IMR-90 (cell line): ENCODE results near the gene TNPO1. TPM values are rescaled to one million over a fixed set of nuclear protein-coding genes. Genes with fewer than 3 reads are reported as not detected.

Source experiments
- ATAC-seq: fragments of 200-7000 bp; cut with Tn5 transposase; 2 replicates; pipeline ENCODE4 v1.9.1; 2020; ENCODE audit warnings: low read depth, mild to moderate bottlenecking, moderate library complexity
- BruUV-seq: library from RNA; stranded (reverse); fragments of 400-500 nt; replicated peaks from 2 replicates; lab custom pipeline; 2021; lab: Mats Ljungman, UMichigan
- CTCF ChIA-PET: fragments of 300-600 bp; formaldehyde crosslinking; extraction: SDS; loops from one replicate; lab custom pipeline; 2021; ENCODE audit warnings: antibody characterized with exemption; lab: Yijun Ruan, JAX
- POLR2A ChIA-PET: fragments of 300-600 bp; sonication (Branson Sonifier 250); formaldehyde crosslinking; loops from one replicate; lab custom pipeline; 2022; ENCODE audit warnings: antibody characterized with exemption; ENCODE audit not compliant: unreplicated experiment; lab: Charles Lee
- DNase-seq: peaks from one replicate; pipeline ENCODE4 v3.0.0; 2013
- H2AFZ ChIP-seq: replicated peaks from 2 replicates; pipeline ENCODE3; 2013; ENCODE audit warnings: low read length, mild to moderate bottlenecking; ENCODE audit not compliant: poor library complexity
- H2AK5ac ChIP-seq: 2 replicates; pipeline ENCODE4 v1.6.1; 2013; ENCODE audit warnings: low read depth, low read length, inconsistent platforms
- H2AK9ac ChIP-seq: replicated peaks from 2 replicates; pipeline ENCODE3; 2013; ENCODE audit warnings: mild to moderate bottlenecking, low read depth, low read length, moderate library complexity; ENCODE audit not compliant: poor library complexity
- H2BK120ac ChIP-seq: 2 replicates; pipeline ENCODE4 v1.6.1; 2013; ENCODE audit warnings: low read depth, low read length, inconsistent platforms
- H2BK15ac ChIP-seq: 3 replicates; pipeline ENCODE4 v1.6.1; 2013; ENCODE audit warnings: low read depth, low read length, inconsistent platforms
- H2BK20ac ChIP-seq: 2 replicates; pipeline ENCODE4 v1.6.1; 2013; ENCODE audit warnings: low read depth, mild to moderate bottlenecking, inconsistent platforms, low read length, moderate library complexity
- H2BK5ac ChIP-seq: 2 replicates; pipeline ENCODE4 v1.6.1; 2013; ENCODE audit warnings: mild to moderate bottlenecking, low read depth, low read length, inconsistent platforms; ENCODE audit not compliant: poor library complexity, severe bottlenecking
- H3K14ac ChIP-seq: replicated peaks from 2 replicates; pipeline ENCODE4 v1.6.1; 2013; ENCODE audit warnings: low read depth, low read length, inconsistent platforms
- H3K18ac ChIP-seq: 2 replicates; pipeline ENCODE4 v1.6.1; 2013; ENCODE audit warnings: low read depth, low read length, control low read depth
- H3K23ac ChIP-seq: 2 replicates; pipeline ENCODE4 v1.6.1; 2013; ENCODE audit warnings: low read depth, low read length, inconsistent platforms
- H3K27ac ChIP-seq: 2 replicates; pipeline ENCODE4 v1.5.1; 2013; ENCODE audit warnings: mild to moderate bottlenecking, control low read depth, low read length; ENCODE audit not compliant: insufficient read depth
- H3K27me3 ChIP-seq: 2 replicates; pipeline ENCODE4 v1.6.1; 2013; ENCODE audit warnings: low read length; ENCODE audit not compliant: control insufficient read depth, insufficient read depth
- H3K36me3 ChIP-seq: 2 replicates; pipeline ENCODE4 v1.6.1; 2013; ENCODE audit warnings: low read length, mixed read lengths; ENCODE audit not compliant: control insufficient read depth, insufficient read depth
- H3K4ac ChIP-seq: 2 replicates; pipeline ENCODE4 v1.6.1; 2013; ENCODE audit warnings: low read depth, low read length, inconsistent platforms
- H3K4me1 ChIP-seq: 2 replicates; pipeline ENCODE4 v1.6.1; 2013; ENCODE audit warnings: low read length, mixed read lengths; ENCODE audit not compliant: control insufficient read depth, insufficient read depth
- H3K4me2 ChIP-seq: 2 replicates; pipeline ENCODE4 v1.6.1; 2013; ENCODE audit warnings: low read depth, mild to moderate bottlenecking, control low read depth, low read length, moderate library complexity
- H3K4me3 ChIP-seq: 2 replicates; pipeline ENCODE4 v1.5.1; 2013; ENCODE audit warnings: low read depth, mild to moderate bottlenecking, control low read depth, low read length, moderate library complexity; ENCODE audit not compliant: insufficient read depth
- H3K56ac ChIP-seq: 2 replicates; pipeline ENCODE4 v1.6.1; 2013; ENCODE audit warnings: low read length, inconsistent platforms; ENCODE audit not compliant: insufficient read depth; ENCODE audit errors: extremely low read depth
- H3K79me1 ChIP-seq, 2 experiments: 2 replicates each; pipeline ENCODE4 v1.6.1; 2013; ENCODE audit warnings: low read length in 2 of 2, inconsistent platforms in 1 of 2, low read depth in 1 of 2
- H3K9ac ChIP-seq: 2 replicates; pipeline ENCODE4 v1.6.1; 2013; ENCODE audit warnings: low read depth, low read length, control low read depth
- H3K9me1 ChIP-seq: 2 replicates; pipeline ENCODE4 v1.6.1; 2013; ENCODE audit warnings: low read length, inconsistent platforms; ENCODE audit not compliant: insufficient read depth
- H3K9me3 ChIP-seq: 2 replicates; pipeline ENCODE4 v1.6.1; 2013; ENCODE audit warnings: low read length; ENCODE audit not compliant: control insufficient read depth, insufficient read depth
- H4K20me1 ChIP-seq: 2 replicates; pipeline ENCODE4 v1.6.1; 2013; ENCODE audit warnings: low read length, inconsistent platforms; ENCODE audit not compliant: insufficient read depth
- H4K5ac ChIP-seq: 2 replicates; pipeline ENCODE4 v1.6.1; 2013; ENCODE audit warnings: mild to moderate bottlenecking, low read depth, low read length, control low read depth
- H4K8ac ChIP-seq, 2 experiments: 2 replicates each; pipeline ENCODE4 v1.6.1; 2013; ENCODE audit warnings: low read depth in 2 of 2, low read length in 2 of 2, control low read depth in 1 of 2, inconsistent platforms in 1 of 2
- H4K91ac ChIP-seq: 2 replicates; pipeline ENCODE4 v1.6.1; 2013; ENCODE audit warnings: low read depth, low read length, inconsistent platforms; ENCODE audit not compliant: insufficient read depth
- BHLHE40 ChIP-seq: fragments of 150-350 bp; IDR thresholded peaks from 2 replicates; pipeline ENCODE4 v1.6.1; 2016; ENCODE audit warnings: mild to moderate bottlenecking, low read depth, low read length
- CEBPB ChIP-seq: IDR thresholded peaks from 2 replicates; pipeline ENCODE4 v1.6.1; 2012; ENCODE audit warnings: low read depth, low read length, improper control_type of control experiment
- CHD1 ChIP-seq: IDR thresholded peaks from 2 replicates; pipeline ENCODE4 v1.6.1; 2012; ENCODE audit warnings: low read depth, low read length, improper control_type of control experiment
- CTCF ChIP-seq: conservative IDR thresholded peaks from 2 replicates; pipeline ENCODE4 v1.5.1; 2012; ENCODE audit warnings: mild to moderate bottlenecking, low read depth, low read length, improper control_type of control experiment
- ELK1 ChIP-seq: fragments of 150-350 bp; IDR thresholded peaks from 2 replicates; pipeline ENCODE4 v1.6.1; 2016; ENCODE audit warnings: low read depth, mild to moderate bottlenecking, low read length, moderate library complexity, borderline replicate concordance
- FOS ChIP-seq: fragments of 150-350 bp; IDR thresholded peaks from 2 replicates; pipeline ENCODE4 v1.6.1; 2016; ENCODE audit warnings: low read depth, low read length
- MAFK ChIP-seq: IDR thresholded peaks from 2 replicates; pipeline ENCODE4 v1.6.1; 2012; ENCODE audit warnings: low read depth, low read length, improper control_type of control experiment
- MAZ ChIP-seq: IDR thresholded peaks from 2 replicates; pipeline ENCODE4 v1.6.1; 2012; ENCODE audit warnings: low read depth, mild to moderate bottlenecking, low read length, improper control_type of control experiment, moderate library complexity, borderline replicate concordance
- MXI1 ChIP-seq: IDR thresholded peaks from 2 replicates; pipeline ENCODE4 v1.6.1; 2012; ENCODE audit warnings: low read depth, mild to moderate bottlenecking, low read length, moderate library complexity, borderline replicate concordance
- NFE2L2 ChIP-seq: fragments of 150-350 bp; IDR thresholded peaks from 2 replicates; pipeline ENCODE4 v1.6.1; 2016; ENCODE audit warnings: low read depth, mild to moderate bottlenecking, low read length
- POLR2A ChIP-seq: IDR thresholded peaks from 2 replicates; pipeline ENCODE4 v1.6.1; 2012; ENCODE audit warnings: mild to moderate bottlenecking, low read depth, low read length
- RAD21 ChIP-seq: IDR thresholded peaks from 2 replicates; pipeline ENCODE4 v1.6.1; 2012; ENCODE audit warnings: low read length, improper control_type of control experiment
- RCOR1 ChIP-seq: IDR thresholded peaks from 2 replicates; pipeline ENCODE4 v1.6.1; 2012; ENCODE audit warnings: mild to moderate bottlenecking, low read length, improper control_type of control experiment; ENCODE audit not compliant: insufficient replicate concordance
- RFX5 ChIP-seq: IDR thresholded peaks from 2 replicates; pipeline ENCODE4 v1.8.0; 2012; ENCODE audit warnings: low read depth, mild to moderate bottlenecking, low read length, moderate library complexity
- SMC3 ChIP-seq: fragments of 150-350 bp; IDR thresholded peaks from 2 replicates; pipeline ENCODE4 v1.6.1; 2016; ENCODE audit warnings: low read depth, mild to moderate bottlenecking, antibody characterized with exemption, low read length, moderate library complexity
- USF2 ChIP-seq: fragments of 150-350 bp; IDR thresholded peaks from 2 replicates; pipeline ENCODE4 v1.6.1; 2017; ENCODE audit warnings: mild to moderate bottlenecking, antibody characterized with exemption, low read length, low read depth
- WGBS, 2 experiments: methylation state at CpG; one replicate each; pipeline versions ENCODE4 v1.1.5 to v1.1.7; 2013; ENCODE audit warnings: missing lambda C conversion rate in 2 of 2; ENCODE audit not compliant: insufficient read length in 1 of 2; ENCODE audit errors: extremely low coverage in 2 of 2; 5-methylcytosine and 5-hydroxymethylcytosine counted together
- dilution Hi-C: fragments of 300-500 bp; cut with HindIII; formaldehyde crosslinking; loops from one replicate; pipeline ENCODE4 v1.14.3; 2018; ENCODE audit warnings: low sequenced_read_pairs; ENCODE audit not compliant: unreplicated experiment
- in situ Hi-C: fragments of 300-500 bp; cut with MboI; formaldehyde crosslinking; loops from 3 replicates; pipeline ENCODE4 v1.14.3; 2019; ENCODE audit warnings: low sequenced_read_pairs, inconsistent platforms, mixed read lengths
- intact Hi-C: fragments of 100-400 bp; cut with micrococcal nuclease; formaldehyde crosslinking; loops from 2 replicates; pipeline ENCODE4 v1.10.0; 2022
- polyA plus RNA-seq, 3 experiments: library from polyadenylated mRNA; depleted of rRNA; stranded (reverse); fragments of >200 nt; gene quantifications; 2 replicates each; pipeline ENCODE4 v1.2.3, GENCODE V29; 2012; ENCODE audit warnings: low replicate concordance in 1 of 3
- total RNA-seq: library from RNA; depleted of rRNA; stranded (reverse); fragments of >200 nt; gene quantifications from 2 replicates; pipeline ENCODE4 v1.2.3, GENCODE V29; 2012

Gene TNPO1
- total and polyA plus RNA-seq, 2 of the 4 experiments (the other 2 are of a cell fraction), result 45.5 to 400 TPM

- H3K36me3 ChIP-seq, result peaks cover 3% of the 10 kb centered on the region
- no peak overlapping the region for H3K9ac ChIP-seq
- POLR2A ChIA-PET, result no interaction called here
- H3K14ac ChIP-seq, result no peak overlapping the region
- no peak for DNase-seq
- in situ Hi-C loops (no loop called here), intact Hi-C loops (loop anchor here (5.0 kb wide), 2 partner anchors 353 to 493 kb away; no protein-coding TSS in a partner anchor), dilution Hi-C loops (no loop called here)
- H3K9me3 ChIP-seq, result no peaks in the 10 kb centered on the region
- no peak overlapping the region for H2AK9ac ChIP-seq
- no peak overlapping the region for H3K27ac ChIP-seq
- no peaks in the 10 kb centered on the region for H3K9me1 ChIP-seq
- no peak for TF ChIP-seq CEBPB
- no peak for TF ChIP-seq BHLHE40
- no peak for TF ChIP-seq POLR2A
- TF ChIP-seq RCOR1, result no peak
- no peak for TF ChIP-seq RAD21
- no peak for TF ChIP-seq FOS
- TF ChIP-seq SMC3, result no peak
- TF ChIP-seq MAFK, result no peak
- TF ChIP-seq CTCF, result no peak
- TF ChIP-seq USF2, result no peak
- no peak for TF ChIP-seq MAZ
- TF ChIP-seq MXI1, result no peak
- TF ChIP-seq CHD1, result no peak
- TF ChIP-seq RFX5, result no peak
- TF ChIP-seq ELK1, result no peak
- no peak for TF ChIP-seq NFE2L2
- H2BK15ac ChIP-seq, result no peak overlapping the region
- H4K91ac ChIP-seq, result no peak overlapping the region
- no peak overlapping the region for H3K4me3 ChIP-seq
- WGBS, 2 experiments, result no CpG with 5 or more reads among the region's 1 CpG
- H2BK20ac ChIP-seq, result no peak overlapping the region
- BruUV-seq, result no TSS peak
- H2BK120ac ChIP-seq, result no peak overlapping the region
- peaks cover 5% of the 10 kb centered on the region; the same call in 1 of the 2 replicates for H4K20me1 ChIP-seq
- no peak overlapping the region for H3K23ac ChIP-seq
- H3K4me1 ChIP-seq, result peaks cover 3% of the 10 kb centered on the region; the same call in 1 of the 2 replicates
- no peak overlapping the region for H3K4me2 ChIP-seq
- CTCF ChIA-PET, result no interaction called here
- H3K79me1 ChIP-seq, result peaks cover 0 to 35% of the 10 kb centered on the region in 2 experiments; a peak in 2 of 4 replicates
- no peak overlapping the region for H3K4ac ChIP-seq
- no peak overlapping the region for H4K5ac ChIP-seq
- no peak for ATAC-seq
- H3K56ac ChIP-seq, result no peak overlapping the region
- H2AFZ ChIP-seq, result no peak overlapping the region
- H4K8ac ChIP-seq, result no peak overlapping the region
- H3K18ac ChIP-seq, result no peak overlapping the region
- H2AK5ac ChIP-seq, result no peak overlapping the region
- H3K27me3 ChIP-seq, result no peaks in the 10 kb centered on the region
- no peak overlapping the region for H2BK5ac ChIP-seq
These were observed 142.8 kb downstream of the TNPO1 start for GRCh38 chr5:72959257-72959656.
